Mesendoderm (in vitro differentiated cells): ENCODE data around the gene IDE.
"Not testable (repeated sequence)": the region's sequence is repeated elsewhere in the genome, so short reads cannot be mapped to it uniquely, and the experiment has no call there.

Source experiments
- DNase-seq: peaks from one replicate; pipeline ENCODE4 v3.0.0; 2013
- H2AK5ac ChIP-seq: 2 replicates; pipeline ENCODE4 v1.6.1; 2013; ENCODE audit warnings: low read length, inconsistent platforms
- H2BK120ac ChIP-seq: 2 replicates; pipeline ENCODE4 v1.6.1; 2013; ENCODE audit warnings: low read depth, mild to moderate bottlenecking, low read length, moderate library complexity, mixed read lengths
- H2BK15ac ChIP-seq: replicated peaks from 2 replicates; pipeline ENCODE4 v1.6.1; 2013; ENCODE audit warnings: low read depth, mild to moderate bottlenecking, moderate library complexity
- H2BK5ac ChIP-seq: 2 replicates; pipeline ENCODE4 v1.6.1; 2013; ENCODE audit warnings: low read length, inconsistent platforms
- H3K18ac ChIP-seq: 2 replicates; pipeline ENCODE4 v1.6.1; 2013; ENCODE audit warnings: mild to moderate bottlenecking, low read length, mixed read lengths
- H3K23ac ChIP-seq: one replicate; pipeline ENCODE4 v1.6.1; 2013; ENCODE audit warnings: low read length
- H3K27ac ChIP-seq: 2 replicates; pipeline ENCODE4 v1.5.1; 2013; ENCODE audit warnings: low read depth, mild to moderate bottlenecking, inconsistent platforms, low read length, moderate library complexity
- H3K27me3 ChIP-seq: 2 replicates; pipeline ENCODE4 v1.6.1; 2013; ENCODE audit warnings: low read length, control low read depth, mild to moderate bottlenecking, inconsistent platforms; ENCODE audit not compliant: insufficient read depth, poor library complexity
- H3K36me3 ChIP-seq: 2 replicates; pipeline ENCODE4 v1.6.1; 2013; ENCODE audit warnings: low read length, inconsistent platforms; ENCODE audit not compliant: control insufficient read depth, insufficient read depth
- H3K4ac ChIP-seq: one replicate; pipeline ENCODE4 v1.6.1; 2013; ENCODE audit warnings: low read depth, mild to moderate bottlenecking, low read length, moderate library complexity
- H3K4me1 ChIP-seq: 2 replicates; pipeline ENCODE4 v1.6.1; 2013; ENCODE audit warnings: low read depth, low read length, inconsistent platforms; ENCODE audit not compliant: control insufficient read depth
- H3K4me2 ChIP-seq: 2 replicates; pipeline ENCODE4 v1.6.1; 2013; ENCODE audit warnings: low read length
- H3K4me3 ChIP-seq: 2 replicates; pipeline ENCODE4 v1.5.1; 2013; ENCODE audit warnings: mild to moderate bottlenecking, low read length
- H3K56ac ChIP-seq: one replicate; pipeline ENCODE4 v1.6.1; 2013; ENCODE audit warnings: low read length
- H3K79me1 ChIP-seq: 2 replicates; pipeline ENCODE4 v1.6.1; 2013; ENCODE audit warnings: low read length, inconsistent platforms
- H3K79me2 ChIP-seq: 2 replicates; pipeline ENCODE4 v1.6.1; 2013; ENCODE audit warnings: mild to moderate bottlenecking, low read length; ENCODE audit not compliant: control insufficient read depth, insufficient read depth
- H3K9ac ChIP-seq: 2 replicates; pipeline ENCODE4 v1.6.1; 2013; ENCODE audit warnings: low read length, inconsistent platforms
- H4K5ac ChIP-seq: one replicate; pipeline ENCODE4 v1.6.1; 2013; ENCODE audit warnings: low read length
- H4K8ac ChIP-seq: one replicate; pipeline ENCODE4 v1.6.1; 2013; ENCODE audit warnings: low read depth, mild to moderate bottlenecking, control low read depth, low read length, moderate library complexity
- WGBS: extraction: QIAGEN DNeasy Blood & Tissue Kit; methylation state at CpG from one replicate; pipeline ENCODE4 v1.1.7; 2013; ENCODE audit warnings: low lambda C conversion rate, missing lambda C conversion rate; ENCODE audit not compliant: insufficient coverage; ENCODE audit errors: extremely low coverage; 5-methylcytosine and 5-hydroxymethylcytosine counted together

Gene IDE

DNA sequence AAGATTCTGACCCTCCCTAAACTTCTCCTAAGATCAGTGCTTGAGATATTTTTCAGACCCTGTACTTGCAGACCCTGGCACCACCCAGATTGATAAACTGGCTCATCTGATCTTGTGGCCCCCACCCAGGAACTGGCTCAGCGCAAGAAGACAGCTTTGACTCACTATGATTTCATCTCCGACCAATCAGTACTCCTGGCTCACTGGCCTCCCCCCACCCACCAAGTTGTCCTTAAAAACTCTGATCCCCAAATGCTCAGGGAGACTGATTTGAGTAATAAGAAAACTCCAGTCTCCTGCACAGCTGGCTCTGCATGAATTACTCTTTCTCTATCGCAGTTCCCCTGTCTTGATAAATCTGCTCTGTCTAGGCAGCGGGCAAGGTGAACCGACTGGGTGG lies 171.7 kb downstream of the IDE start:
- H3K79me1 ChIP-seq, H3K79me2 ChIP-seq, H4K8ac ChIP-seq, H3K4me1 ChIP-seq, H2AK5ac ChIP-seq, DNase-seq, H3K23ac ChIP-seq, H3K36me3 ChIP-seq, H3K9ac ChIP-seq, H3K4ac ChIP-seq, H2BK120ac ChIP-seq, H3K4me2 ChIP-seq, H3K18ac ChIP-seq, H2BK5ac ChIP-seq, H3K27ac ChIP-seq, H3K4me3 ChIP-seq, H3K56ac ChIP-seq, H4K5ac ChIP-seq, H3K27me3 ChIP-seq, H2BK15ac ChIP-seq: not testable (repeated sequence)
- no CpG with 5 or more reads among the region's 5 CpGs for WGBS
